Measurements from ENCODE around the gene EPS8L3.

EPS8L3 gene

DNA sequence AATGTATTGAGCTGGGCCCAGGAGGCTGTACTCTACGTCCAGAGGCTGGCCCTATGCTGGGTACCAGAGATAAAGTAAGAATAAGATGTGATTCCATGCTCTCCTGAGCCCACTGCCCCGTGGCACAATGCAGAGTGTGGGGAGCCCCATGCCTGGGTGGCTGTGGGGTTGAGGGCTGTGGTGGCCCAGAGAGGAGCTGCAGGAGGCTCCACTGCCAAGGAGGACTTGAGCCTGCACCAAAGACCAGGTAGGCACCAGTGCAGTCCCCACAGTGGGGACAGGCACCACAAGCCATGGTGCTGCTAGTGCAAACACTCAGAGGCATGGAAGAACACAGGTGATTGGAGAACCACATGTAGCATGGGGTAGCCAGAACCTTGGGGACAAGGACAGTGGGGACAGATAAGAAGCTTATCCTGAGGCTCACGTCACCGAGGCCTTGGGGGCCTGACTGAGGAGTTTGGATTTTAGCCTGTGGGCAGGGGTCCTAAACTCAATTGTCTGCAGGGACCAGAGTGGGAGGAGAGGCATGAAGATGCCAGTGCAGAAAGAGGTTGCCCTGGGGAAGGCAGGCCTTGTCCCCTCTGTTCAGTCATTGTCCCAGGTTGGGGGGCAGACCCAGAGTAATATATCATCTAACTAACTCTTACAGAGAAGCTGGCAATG is 21.9 kb upstream of the EPS8L3 start:
- Histone ChIP-seq H3K9ac (ENCODE audit: low read length) (no peak overlapping the region), H3K27me3 (replicated peaks; ENCODE audit: control insufficient read depth, insufficient read depth, low read length) (no peaks in the 10 kb centered on the region), H3K4me3 (ENCODE audit: low read length) (no peak overlapping the region), H3K4me1 (ENCODE audit: control insufficient read depth, insufficient read depth, low read length) (peaks cover 47% of the 10 kb centered on the region), H3K36me3 (ENCODE audit: control insufficient read depth, insufficient read depth, low read length, severe bottlenecking) (no peaks in the 10 kb centered on the region), H3K9me3 (ENCODE audit: control insufficient read depth, low read length) (peaks cover 8% of the 10 kb centered on the region)
- DNase-seq (ENCODE audit: low read depth), result no peak

DNA sequence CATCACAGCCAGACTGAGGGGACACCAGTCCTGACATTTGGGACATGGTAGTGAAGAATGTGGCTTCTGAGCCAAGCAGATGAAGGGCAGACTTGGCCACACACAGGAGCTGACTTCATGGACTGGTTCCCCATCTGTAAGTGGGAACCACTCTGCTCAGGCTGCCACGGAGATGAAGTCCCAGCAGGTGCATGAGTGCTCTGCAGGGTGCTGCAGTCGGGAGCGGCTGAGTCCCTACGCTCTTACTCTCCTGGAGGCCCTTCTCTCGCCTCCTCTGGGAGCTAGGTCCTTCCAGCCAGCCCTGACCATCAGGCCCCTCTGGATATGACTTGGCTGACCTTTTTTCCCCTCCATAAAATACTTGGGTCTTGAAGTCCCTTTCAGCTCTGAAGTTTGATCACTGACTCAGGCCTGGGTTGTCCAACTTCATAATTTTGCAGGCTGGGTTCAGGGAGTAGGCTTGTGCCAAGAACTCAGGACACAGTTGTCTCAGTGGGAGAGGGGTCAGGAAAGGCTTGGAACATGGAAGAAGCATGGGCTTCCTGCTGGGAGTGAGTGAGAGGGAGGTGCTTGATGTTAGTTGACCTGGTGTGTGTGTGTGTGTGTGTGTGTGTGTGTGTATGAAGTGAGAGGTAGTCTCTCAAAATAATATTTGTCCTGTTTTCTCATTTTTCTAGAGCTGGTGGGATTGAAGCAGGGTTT is 21.0 kb upstream of the EPS8L3 start:
- peaks cover 46% of the 10 kb centered on the region for H3K4me1 ChIP-seq (ENCODE audit: control insufficient read depth, insufficient read depth, low read length)
- no peaks in the 10 kb centered on the region for H3K36me3 ChIP-seq (ENCODE audit: control insufficient read depth, insufficient read depth, low read length, severe bottlenecking)
- no peak overlapping the region for H3K9ac ChIP-seq (ENCODE audit: low read length)
- peaks cover 11% of the 10 kb centered on the region for H3K9me3 ChIP-seq (ENCODE audit: control insufficient read depth, low read length)
- DNase-seq (ENCODE audit: low read depth), result no peak
- H3K4me3 ChIP-seq (ENCODE audit: low read length), result no peak overlapping the region
- no peaks in the 10 kb centered on the region for H3K27me3 ChIP-seq (replicated peaks; ENCODE audit: control insufficient read depth, insufficient read depth, low read length)

DNA sequence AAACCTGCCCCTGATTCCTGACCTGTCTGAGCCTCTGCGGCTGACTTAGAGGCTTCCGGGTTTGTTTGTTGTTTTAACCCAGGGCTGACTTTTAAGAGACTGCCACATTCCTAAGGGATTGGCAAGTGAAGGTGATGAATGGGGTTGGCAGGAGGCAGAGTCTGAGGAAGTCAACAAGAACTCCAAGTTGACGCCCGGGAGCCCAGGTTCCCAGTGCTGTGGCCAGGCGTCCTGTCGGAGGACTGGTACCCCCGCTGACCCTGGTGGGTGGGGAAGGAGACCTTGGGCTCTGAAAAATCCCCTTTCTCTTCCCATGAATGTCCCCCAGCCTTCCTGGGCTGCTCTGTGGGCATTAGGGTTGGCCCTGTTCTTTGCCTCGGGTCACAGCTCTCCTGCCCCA is 19.7 kb upstream of the EPS8L3 start:
- Histone ChIP-seq H3K36me3 (ENCODE audit: control insufficient read depth, insufficient read depth, low read length, severe bottlenecking) (no peaks in the 10 kb centered on the region), H3K9me3 (ENCODE audit: control insufficient read depth, low read length) (peaks cover 11% of the 10 kb centered on the region)
- DNase-seq (ENCODE audit: low read depth), result peak; percentile 57

DNA sequence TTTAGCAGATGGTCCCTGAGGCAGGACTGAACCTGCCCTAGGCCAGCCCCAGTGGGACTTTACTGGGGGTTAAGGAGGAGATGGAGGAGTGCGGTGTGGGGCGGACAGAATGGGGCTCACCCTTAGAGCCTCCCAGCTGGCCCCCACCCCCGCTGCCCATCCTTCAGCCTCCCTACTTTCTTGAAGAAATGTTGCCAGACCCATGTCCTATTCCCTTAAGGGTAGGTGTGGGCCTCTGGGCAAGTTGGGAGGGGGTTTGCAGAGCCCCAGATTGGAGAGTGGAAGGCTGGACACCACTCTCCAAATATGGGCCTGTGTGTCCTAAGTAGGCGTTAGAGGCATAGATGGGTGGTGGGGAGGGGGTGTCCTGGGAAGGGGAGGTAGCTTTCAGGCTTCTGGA is 19.2 kb upstream of the EPS8L3 start:
- H3K4me1 ChIP-seq (ENCODE audit: control insufficient read depth, insufficient read depth, low read length), result peaks cover 46% of the 10 kb centered on the region
- peak overlapping the region; percentile 29 for H3K9ac ChIP-seq (ENCODE audit: low read length)
- H3K9me3 ChIP-seq (ENCODE audit: control insufficient read depth, low read length), result peaks cover 11% of the 10 kb centered on the region
- H3K4me3 ChIP-seq (ENCODE audit: low read length), result no peak overlapping the region
- DNase-seq (ENCODE audit: low read depth), result no peak
- no peaks in the 10 kb centered on the region for H3K36me3 ChIP-seq (ENCODE audit: control insufficient read depth, insufficient read depth, low read length, severe bottlenecking)
- no peaks in the 10 kb centered on the region for H3K27me3 ChIP-seq (replicated peaks; ENCODE audit: control insufficient read depth, insufficient read depth, low read length)

More for the DNA sequence above, 19.7 kb upstream of the EPS8L3 start:
- Histone ChIP-seq H3K9ac (ENCODE audit: low read length) (no peak overlapping the region), H3K4me3 (ENCODE audit: low read length) (no peak overlapping the region), H3K4me1 (ENCODE audit: control insufficient read depth, insufficient read depth, low read length) (peaks cover 46% of the 10 kb centered on the region), H3K27me3 (replicated peaks; ENCODE audit: control insufficient read depth, insufficient read depth, low read length) (no peaks in the 10 kb centered on the region)

DNA sequence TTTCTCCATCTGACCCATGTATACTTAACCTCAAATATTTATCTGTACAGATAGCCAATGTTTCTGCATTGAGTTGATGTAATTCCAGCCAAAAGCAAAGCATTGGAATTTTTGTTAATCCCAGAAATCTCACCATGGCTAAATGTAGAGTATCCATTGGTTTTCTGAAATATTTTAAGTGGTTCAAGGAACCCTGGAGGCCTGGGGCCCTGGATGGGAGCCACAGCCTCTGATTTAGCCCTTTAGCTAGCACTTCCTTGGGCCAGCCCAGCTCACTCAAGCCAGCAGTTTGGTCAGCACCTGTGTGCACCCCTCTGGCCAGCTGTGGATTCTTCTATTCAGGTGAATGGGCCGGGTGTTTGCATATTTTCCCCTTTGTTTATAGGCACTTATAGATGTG is 18.8 kb upstream of the EPS8L3 start:
- H3K9me3 ChIP-seq (ENCODE audit: control insufficient read depth, low read length), result peaks cover 11% of the 10 kb centered on the region
- no peak overlapping the region for H3K4me3 ChIP-seq (ENCODE audit: low read length)
- DNase-seq (ENCODE audit: low read depth), result peak; percentile 89
- H3K36me3 ChIP-seq (ENCODE audit: control insufficient read depth, insufficient read depth, low read length, severe bottlenecking), result no peaks in the 10 kb centered on the region
- H3K9ac ChIP-seq (ENCODE audit: low read length), result peak overlapping the region; percentile 29
- no peaks in the 10 kb centered on the region for H3K27me3 ChIP-seq (replicated peaks; ENCODE audit: control insufficient read depth, insufficient read depth, low read length)
- H3K4me1 ChIP-seq (ENCODE audit: control insufficient read depth, insufficient read depth, low read length), result peaks cover 47% of the 10 kb centered on the region

DNA sequence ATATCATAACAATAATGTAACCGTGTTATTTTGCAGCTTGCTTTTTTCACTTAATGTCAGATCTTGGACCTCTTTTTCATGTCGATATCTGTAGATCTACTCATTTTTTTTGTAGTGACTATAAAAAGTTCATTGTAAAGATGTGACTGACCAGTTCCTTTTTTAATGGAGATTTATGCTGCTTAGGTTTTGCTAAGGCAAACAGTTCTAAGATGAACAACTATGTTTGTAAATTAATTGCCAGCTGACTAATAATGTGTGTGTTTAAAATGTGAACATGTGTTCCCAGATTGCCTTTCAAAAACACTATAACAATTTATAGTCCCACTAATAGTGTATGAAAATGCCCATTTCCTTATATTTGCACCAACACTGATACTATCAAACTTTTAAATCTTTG is 18.1 kb upstream of the EPS8L3 start:
- peaks cover 49% of the 10 kb centered on the region for H3K4me1 ChIP-seq (ENCODE audit: control insufficient read depth, insufficient read depth, low read length)
- DNase-seq (ENCODE audit: low read depth), result no peak
- H3K9me3 ChIP-seq (ENCODE audit: control insufficient read depth, low read length), result peaks cover 11% of the 10 kb centered on the region
- no peaks in the 10 kb centered on the region for H3K36me3 ChIP-seq (ENCODE audit: control insufficient read depth, insufficient read depth, low read length, severe bottlenecking)
- H3K4me3 ChIP-seq (ENCODE audit: low read length), result no peak overlapping the region
- H3K9ac ChIP-seq (ENCODE audit: low read length), result peak overlapping the region; percentile 64
- H3K27me3 ChIP-seq (replicated peaks; ENCODE audit: control insufficient read depth, insufficient read depth, low read length), result no peaks in the 10 kb centered on the region

DNA sequence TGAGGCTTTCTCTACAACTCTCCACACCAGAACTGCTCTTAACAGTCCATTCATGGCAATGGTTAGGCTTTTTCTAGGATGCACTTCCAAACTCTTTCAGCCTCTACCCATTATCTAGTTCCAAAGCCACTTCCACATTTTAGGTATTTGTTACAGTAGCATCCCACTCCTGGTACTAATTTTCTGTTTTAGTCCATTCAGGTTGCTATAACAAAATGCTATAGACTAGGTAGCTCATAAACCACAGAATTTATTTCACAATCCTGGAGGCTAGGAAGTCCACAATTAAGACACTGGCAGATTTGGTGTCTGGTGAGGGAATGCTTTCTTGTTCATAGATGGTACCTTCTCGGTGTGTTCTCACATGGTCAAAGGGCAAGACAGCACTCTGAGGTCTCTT is 17.3 kb upstream of the EPS8L3 start:
- no peak for DNase-seq (ENCODE audit: low read depth)
- Histone ChIP-seq H3K27me3 (replicated peaks; ENCODE audit: control insufficient read depth, insufficient read depth, low read length) (no peaks in the 10 kb centered on the region), H3K36me3 (ENCODE audit: control insufficient read depth, insufficient read depth, low read length, severe bottlenecking) (no peaks in the 10 kb centered on the region), H3K4me3 (ENCODE audit: low read length) (no peak overlapping the region), H3K4me1 (ENCODE audit: control insufficient read depth, insufficient read depth, low read length) (peaks cover 40% of the 10 kb centered on the region), H3K9me3 (ENCODE audit: control insufficient read depth, low read length) (peaks cover 11% of the 10 kb centered on the region), H3K9ac (ENCODE audit: low read length) (no peak overlapping the region)

DNA sequence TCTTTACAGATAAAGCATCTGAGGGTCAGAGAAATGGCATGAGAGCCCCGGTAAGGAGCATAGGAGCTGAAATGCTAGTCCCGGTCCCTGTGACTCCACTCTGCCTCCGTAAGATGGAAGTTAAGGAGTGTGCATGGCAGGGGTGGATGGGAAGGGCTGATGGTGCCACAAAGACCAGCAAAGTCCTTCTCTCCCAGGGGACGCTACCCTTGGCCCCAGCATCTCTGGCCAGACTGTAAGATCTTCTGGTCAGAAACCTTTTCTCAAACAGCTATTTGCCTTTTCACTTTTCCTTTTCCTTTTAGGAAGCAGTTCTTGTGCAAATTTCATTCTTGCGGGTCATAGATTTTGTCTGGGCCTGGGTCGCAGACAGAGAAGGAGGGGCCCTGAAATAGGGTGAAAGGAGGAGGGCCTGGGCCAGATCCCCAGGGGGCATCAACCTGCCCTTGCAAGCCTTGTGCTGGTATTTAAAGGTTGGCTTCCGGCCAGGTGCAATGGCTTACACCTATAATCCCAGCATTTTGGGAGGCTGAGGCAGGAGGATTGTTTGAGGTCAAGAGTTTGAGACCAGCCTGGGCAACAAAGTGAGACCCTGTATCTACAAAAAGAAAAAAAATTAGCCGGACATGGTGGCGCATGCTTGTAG is 14.4 kb upstream of the EPS8L3 start:
- peaks cover 24% of the 10 kb centered on the region for H3K4me1 ChIP-seq (ENCODE audit: control insufficient read depth, insufficient read depth, low read length)
- no peak overlapping the region for H3K9ac ChIP-seq (ENCODE audit: low read length)
- no peaks in the 10 kb centered on the region for H3K36me3 ChIP-seq (ENCODE audit: control insufficient read depth, insufficient read depth, low read length, severe bottlenecking)
- DNase-seq (ENCODE audit: low read depth), result no peak
- H3K4me3 ChIP-seq (ENCODE audit: low read length), result no peak overlapping the region
- H3K27me3 ChIP-seq (replicated peaks; ENCODE audit: control insufficient read depth, insufficient read depth, low read length), result no peaks in the 10 kb centered on the region
- peaks cover 11% of the 10 kb centered on the region for H3K9me3 ChIP-seq (ENCODE audit: control insufficient read depth, low read length)

DNA sequence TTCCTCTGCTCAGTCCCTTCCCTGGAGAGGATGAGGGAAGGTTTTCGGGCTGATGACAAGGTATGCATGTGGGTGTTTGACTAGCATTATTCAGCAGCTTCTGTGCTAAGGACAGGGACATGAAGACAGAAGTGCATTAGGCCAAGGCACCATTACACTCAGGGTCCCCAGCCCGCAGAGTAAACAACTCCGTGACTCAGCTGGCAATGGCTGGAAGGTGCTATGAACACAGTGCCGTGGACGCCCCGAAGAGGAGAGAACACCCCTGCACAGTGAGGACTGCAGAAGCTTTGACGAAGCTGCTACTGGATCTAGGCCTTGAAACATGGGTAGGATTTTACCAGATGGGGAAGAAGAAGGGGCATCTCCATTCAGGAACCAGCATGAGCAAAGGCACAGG is 13.7 kb upstream of the EPS8L3 start:
- no peak for DNase-seq (ENCODE audit: low read depth)
- Histone ChIP-seq H3K4me3 (ENCODE audit: low read length) (no peak overlapping the region), H3K4me1 (ENCODE audit: control insufficient read depth, insufficient read depth, low read length) (peaks cover 17% of the 10 kb centered on the region), H3K27me3 (replicated peaks; ENCODE audit: control insufficient read depth, insufficient read depth, low read length) (no peaks in the 10 kb centered on the region), H3K9me3 (ENCODE audit: control insufficient read depth, low read length) (peaks cover 11% of the 10 kb centered on the region), H3K36me3 (ENCODE audit: control insufficient read depth, insufficient read depth, low read length, severe bottlenecking) (no peaks in the 10 kb centered on the region), H3K9ac (ENCODE audit: low read length) (peak overlapping the region; percentile 63)

DNA sequence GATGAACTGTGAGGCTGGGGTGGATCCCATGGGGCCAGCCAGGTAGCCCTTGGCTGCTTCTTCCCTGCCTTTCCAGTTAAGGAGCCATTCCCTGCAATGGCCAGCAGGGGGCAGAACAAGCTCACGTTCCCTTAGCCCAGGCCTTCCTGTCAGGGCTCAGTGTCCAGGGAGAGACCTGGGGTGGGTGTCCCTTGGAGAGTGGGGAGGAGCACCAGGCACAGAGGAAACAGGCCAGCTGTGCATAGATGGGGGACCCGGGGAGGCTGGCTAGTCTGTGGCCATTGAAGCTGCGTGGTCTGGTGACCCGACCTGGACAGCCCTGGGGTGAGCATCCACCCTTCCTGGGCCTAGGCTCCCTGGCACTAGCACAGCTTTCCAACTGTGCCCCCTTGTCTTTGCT is 13.2 kb upstream of the EPS8L3 start:
- Histone ChIP-seq H3K9ac (ENCODE audit: low read length) (peak overlapping the region; percentile 63), H3K9me3 (ENCODE audit: control insufficient read depth, low read length) (peaks cover 11% of the 10 kb centered on the region), H3K36me3 (ENCODE audit: control insufficient read depth, insufficient read depth, low read length, severe bottlenecking) (no peaks in the 10 kb centered on the region), H3K4me3 (ENCODE audit: low read length) (no peak overlapping the region), H3K27me3 (replicated peaks; ENCODE audit: control insufficient read depth, insufficient read depth, low read length) (no peaks in the 10 kb centered on the region), H3K4me1 (ENCODE audit: control insufficient read depth, insufficient read depth, low read length) (peaks cover 12% of the 10 kb centered on the region)
- peak; percentile 95 for DNase-seq (ENCODE audit: low read depth)

DNA sequence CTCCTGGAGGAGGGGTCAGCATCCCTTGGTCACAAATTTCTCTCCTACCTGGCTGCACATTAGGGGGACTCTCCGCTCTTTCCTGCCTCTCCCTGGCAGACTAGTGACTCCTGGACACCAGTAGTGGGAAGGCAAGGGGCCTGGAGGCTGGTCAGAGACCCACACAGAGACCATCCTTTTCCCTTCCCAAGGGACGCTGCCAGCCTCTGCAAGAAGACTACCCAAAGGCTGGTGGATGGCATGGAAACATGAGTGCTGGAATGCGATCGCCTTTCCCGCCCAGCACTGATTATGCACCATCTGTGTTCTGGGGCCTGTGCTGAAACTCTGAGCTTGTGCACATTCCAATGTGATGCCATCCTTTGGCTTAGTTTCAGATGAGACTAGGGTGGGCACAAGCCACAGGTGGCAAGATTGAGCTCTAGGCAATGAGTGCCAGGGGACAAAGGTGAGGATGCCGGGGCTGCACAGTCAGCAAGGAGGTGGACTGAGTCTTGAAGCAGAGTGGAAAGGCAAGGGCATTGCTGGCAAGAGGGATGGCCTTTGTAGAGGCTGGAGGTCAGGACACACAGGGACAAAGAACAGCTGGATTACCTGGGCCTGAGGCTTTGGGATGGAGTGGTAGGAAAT is 12.6 kb upstream of the EPS8L3 start:
- no peaks in the 10 kb centered on the region for H3K36me3 ChIP-seq (ENCODE audit: control insufficient read depth, insufficient read depth, low read length, severe bottlenecking)
- H3K27me3 ChIP-seq (replicated peaks; ENCODE audit: control insufficient read depth, insufficient read depth, low read length), result no peaks in the 10 kb centered on the region
- H3K9me3 ChIP-seq (ENCODE audit: control insufficient read depth, low read length), result peaks cover 11% of the 10 kb centered on the region
- H3K4me3 ChIP-seq (ENCODE audit: low read length), result no peak overlapping the region
- no peak overlapping the region for H3K9ac ChIP-seq (ENCODE audit: low read length)
- peaks cover 7% of the 10 kb centered on the region for H3K4me1 ChIP-seq (ENCODE audit: control insufficient read depth, insufficient read depth, low read length)
- DNase-seq (ENCODE audit: low read depth), result no peak

All from adipocyte (in vitro differentiated cells).